ENCODE results near the gene PRTN3. TPM values are rescaled to one million over a fixed set of nuclear protein-coding genes. Genes with fewer than 3 reads are reported as not detected.

The PRTN3 gene
- total RNA-seq, 4 donors from 2014 or later: not detected

DNA sequence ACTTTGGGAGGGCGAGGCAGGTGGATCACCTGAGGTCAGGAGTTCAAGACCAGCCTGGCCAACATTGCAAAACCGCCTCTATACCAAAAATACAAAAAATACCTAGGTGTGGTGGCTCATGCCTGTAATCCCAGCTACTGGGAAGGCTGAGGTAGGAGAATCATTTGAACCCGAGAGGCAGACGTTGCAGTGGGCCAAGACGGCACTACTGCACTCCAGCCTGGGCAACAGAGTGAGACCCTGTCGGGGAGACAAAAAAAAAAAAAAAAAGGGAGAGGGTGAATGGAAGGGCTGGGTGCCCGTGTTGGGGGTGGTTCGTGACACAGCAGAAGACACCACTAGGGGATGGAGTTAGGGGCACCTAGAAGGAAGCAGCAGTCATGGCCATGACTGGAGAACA, 29.5 kb downstream of the PRTN3 start:
- no peak for DNase-seq
- H3K36me3 ChIP-seq: peaks cover 15 to 27% of the 10 kb centered on the region in 2 donors
- H3K9me3 ChIP-seq: no peaks in the 10 kb centered on the region
- H3K27ac ChIP-seq: peak overlapping the region in 1 of 3 donors; percentile 19
- no peak for TF ChIP-seq POLR2A (IDR thresholded peaks at IDR 0.05)
- TF ChIP-seq, protein P1, sequence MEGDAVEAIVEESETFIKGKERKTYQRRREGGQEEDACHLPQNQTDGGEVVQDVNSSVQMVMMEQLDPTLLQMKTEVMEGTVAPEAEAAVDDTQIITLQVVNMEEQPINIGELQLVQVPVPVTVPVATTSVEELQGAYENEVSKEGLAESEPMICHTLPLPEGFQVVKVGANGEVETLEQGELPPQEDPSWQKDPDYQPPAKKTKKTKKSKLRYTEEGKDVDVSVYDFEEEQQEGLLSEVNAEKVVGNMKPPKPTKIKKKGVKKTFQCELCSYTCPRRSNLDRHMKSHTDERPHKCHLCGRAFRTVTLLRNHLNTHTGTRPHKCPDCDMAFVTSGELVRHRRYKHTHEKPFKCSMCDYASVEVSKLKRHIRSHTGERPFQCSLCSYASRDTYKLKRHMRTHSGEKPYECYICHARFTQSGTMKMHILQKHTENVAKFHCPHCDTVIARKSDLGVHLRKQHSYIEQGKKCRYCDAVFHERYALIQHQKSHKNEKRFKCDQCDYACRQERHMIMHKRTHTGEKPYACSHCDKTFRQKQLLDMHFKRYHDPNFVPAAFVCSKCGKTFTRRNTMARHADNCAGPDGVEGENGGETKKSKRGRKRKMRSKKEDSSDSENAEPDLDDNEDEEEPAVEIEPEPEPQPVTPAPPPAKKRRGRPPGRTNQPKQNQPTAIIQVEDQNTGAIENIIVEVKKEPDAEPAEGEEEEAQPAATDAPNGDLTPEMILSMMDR (IDR thresholded peaks at IDR 0.05): no peak
- no peaks in the 10 kb centered on the region for H3K27me3 ChIP-seq
- WGBS, 2 donors: 92 to 93% methylated on average over 7 to 8 of the region's 8 CpGs
- no peak overlapping the region for H3K4me3 ChIP-seq (replicated peaks in 1 of 3)
- intact Hi-C loops (cut with DNase I): no loop called here
- H3K4me1 ChIP-seq: peaks cover 0 to 4% of the 10 kb centered on the region in 2 donors

DNA sequence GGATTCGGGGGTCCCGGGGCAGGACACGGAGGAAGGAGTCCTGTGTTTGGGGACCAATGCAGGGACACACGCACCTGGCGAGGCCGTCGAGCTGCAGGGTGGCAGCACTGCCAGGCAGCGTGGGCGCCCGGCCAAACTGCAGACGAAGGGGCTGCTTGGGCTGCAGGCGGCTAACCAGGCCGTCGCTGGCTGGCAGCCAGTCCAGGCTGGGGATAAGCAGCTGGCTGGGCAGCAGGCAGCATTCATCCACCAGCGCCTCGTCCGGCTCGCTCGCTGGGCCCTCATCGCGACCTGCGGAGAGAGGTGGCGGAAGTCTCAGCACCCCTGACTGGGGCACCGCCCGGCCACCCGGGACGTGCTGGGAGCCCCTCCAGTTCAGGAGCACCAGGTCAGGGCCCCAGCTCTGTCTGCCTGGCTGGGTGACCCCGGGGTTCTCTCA, 30.2 kb downstream of the PRTN3 start:
- H3K4me1 ChIP-seq: peaks cover 0 to 4% of the 10 kb centered on the region in 2 donors
- H3K9me3 ChIP-seq: no peaks in the 10 kb centered on the region
- peaks cover 18 to 29% of the 10 kb centered on the region in 2 donors for H3K36me3 ChIP-seq
- WGBS, 2 donors: 73% methylated on average over 20 to 24 of the region's 28 CpGs
- peak; percentile 78 to 86 for DNase-seq
- H3K27me3 ChIP-seq: no peaks in the 10 kb centered on the region
- H3K27ac ChIP-seq: no peak overlapping the region
- TF ChIP-seq, protein P1 (IDR thresholded peaks at IDR 0.05): no peak
- no peak for TF ChIP-seq POLR2A (IDR thresholded peaks at IDR 0.05)
- H3K4me3 ChIP-seq (replicated peaks in 1 of 3): no peak overlapping the region
- intact Hi-C loops (cut with DNase I): no loop called here

DNA sequence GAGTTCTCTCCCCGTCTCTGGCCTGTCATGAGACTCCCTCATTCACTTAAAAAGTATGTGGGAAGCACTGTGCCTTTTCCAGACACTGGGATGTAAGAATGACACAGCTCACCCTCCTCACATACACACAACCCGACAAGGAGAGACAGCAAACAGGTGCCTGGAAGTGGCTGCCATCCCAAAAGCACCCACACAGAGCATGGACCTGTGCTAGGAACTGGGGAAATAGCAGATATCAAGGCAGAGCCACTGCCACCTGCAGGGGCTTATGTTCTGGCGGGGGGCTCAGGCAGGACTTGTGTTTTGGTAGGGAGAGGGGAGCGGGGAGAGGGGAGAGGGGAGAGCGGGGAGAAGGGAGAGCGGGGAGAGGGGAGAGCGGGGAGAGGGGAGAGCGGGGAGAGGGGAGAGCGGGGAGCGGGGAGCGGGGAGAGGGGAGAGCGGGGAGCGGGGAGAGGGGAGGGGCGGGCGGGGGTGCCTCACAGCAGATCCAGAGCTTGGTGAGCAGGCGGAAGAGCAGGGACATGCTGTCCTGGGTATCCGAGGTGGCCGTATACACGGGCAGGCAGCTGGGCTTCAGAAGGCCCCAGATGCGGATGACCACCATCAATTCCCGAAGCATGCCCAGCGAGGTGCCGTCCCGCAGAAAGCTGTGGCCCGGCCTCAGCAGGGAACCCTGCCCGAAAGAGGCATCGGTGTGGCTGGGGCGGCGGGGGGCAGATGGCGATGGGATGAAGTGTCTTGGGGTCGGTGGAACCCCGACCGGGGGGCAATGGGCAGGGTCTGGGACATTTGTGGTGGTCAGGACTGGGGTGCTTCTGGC, 30.9 kb downstream of the PRTN3 start:
- H3K36me3 ChIP-seq: peaks cover 22 to 29% of the 10 kb centered on the region in 2 donors
- 94 to 96% methylated on average over 20 to 22 of the region's 33 CpGs for WGBS, 2 donors
- H3K9me3 ChIP-seq: no peaks in the 10 kb centered on the region
- intact Hi-C loops (cut with DNase I): no loop called here
- H3K27ac ChIP-seq: no peak overlapping the region
- peaks cover 0 to 4% of the 10 kb centered on the region in 2 donors for H3K4me1 ChIP-seq
- DNase-seq: no peak
- no peak overlapping the region for H3K4me3 ChIP-seq (replicated peaks in 1 of 3)
- TF ChIP-seq POLR2A (IDR thresholded peaks at IDR 0.05): no peak
- TF ChIP-seq, protein P1 (IDR thresholded peaks at IDR 0.05): no peak
- H3K27me3 ChIP-seq: no peaks in the 10 kb centered on the region

DNA sequence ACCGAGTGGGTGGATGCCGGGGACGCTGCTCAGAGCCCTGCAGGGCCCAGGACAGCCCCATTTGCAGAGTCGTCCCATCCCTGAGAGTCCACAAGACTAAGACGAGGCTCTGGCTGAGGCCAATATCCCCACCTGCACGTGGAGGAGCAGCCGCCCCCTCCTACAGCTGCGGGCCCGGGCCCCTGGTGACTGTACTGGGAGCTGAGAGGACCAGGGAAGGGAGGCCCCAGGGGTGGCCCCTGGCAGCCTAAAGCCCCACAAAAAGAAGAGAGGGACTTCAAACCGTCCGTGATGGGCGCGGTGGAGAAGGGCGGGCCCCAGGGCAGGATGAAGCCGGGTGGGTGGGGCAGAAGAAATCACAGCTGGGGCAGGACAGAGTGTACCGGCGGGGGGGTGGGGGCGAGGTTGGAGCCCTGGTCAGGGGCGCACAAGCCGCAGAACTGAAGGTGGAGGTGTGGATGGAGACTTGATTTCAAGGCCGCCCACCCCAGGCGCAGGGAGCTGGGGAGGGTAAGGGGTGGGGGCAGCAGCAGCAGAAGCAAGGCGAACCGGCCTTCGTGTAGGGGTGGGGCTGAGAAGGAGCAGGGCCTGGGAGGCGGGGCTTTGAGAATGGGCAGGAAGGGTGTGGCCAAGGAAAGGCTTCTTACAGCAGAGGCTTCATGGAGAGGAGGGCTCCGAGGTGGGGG, 31.6 kb downstream of the PRTN3 start:
- TF ChIP-seq POLR2A (IDR thresholded peaks at IDR 0.05): no peak
- H3K4me3 ChIP-seq (replicated peaks in 1 of 3): no peak overlapping the region
- H3K4me1 ChIP-seq: peaks cover 0 to 4% of the 10 kb centered on the region in 2 donors
- intact Hi-C loops (cut with DNase I): no loop called here
- H3K36me3 ChIP-seq: peaks cover 26 to 32% of the 10 kb centered on the region in 2 donors
- H3K27me3 ChIP-seq: no peaks in the 10 kb centered on the region
- 81 to 91% methylated on average over 17 to 26 of the region's 27 CpGs for WGBS, 2 donors
- H3K9me3 ChIP-seq: no peaks in the 10 kb centered on the region
- DNase-seq: no peak
- no peak overlapping the region for H3K27ac ChIP-seq

DNA sequence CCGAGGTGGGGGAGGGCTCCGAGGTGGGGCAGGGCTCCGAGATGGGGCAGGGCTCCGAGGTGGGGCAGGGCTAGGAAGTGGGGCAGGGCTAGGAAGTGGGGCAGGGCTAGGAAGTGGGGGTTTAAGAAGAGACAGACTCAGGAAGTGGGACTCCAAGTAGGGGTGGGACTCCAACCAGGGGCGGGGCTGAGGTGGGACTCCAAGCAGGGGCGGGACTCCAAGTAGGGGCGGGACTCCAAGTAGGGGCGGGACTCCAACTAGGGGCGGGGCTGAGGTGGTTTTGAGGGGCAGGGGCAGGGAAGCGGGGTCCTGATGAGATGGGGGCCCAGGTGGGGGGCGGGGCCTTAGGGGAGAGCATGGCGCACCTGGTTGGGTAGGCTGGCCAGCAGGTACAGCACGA, 32.3 kb downstream of the PRTN3 start:
- no peaks in the 10 kb centered on the region for H3K27me3 ChIP-seq
- TF ChIP-seq, protein P1 (IDR thresholded peaks at IDR 0.05): no peak
- no peak for TF ChIP-seq POLR2A (IDR thresholded peaks at IDR 0.05)
- H3K27ac ChIP-seq: no peak overlapping the region
- peaks cover 26% of the 10 kb centered on the region in 2 donors for H3K36me3 ChIP-seq
- intact Hi-C loops (cut with DNase I): no loop called here
- DNase-seq: peak in 1 of 2 donors; percentile 26
- WGBS, 2 donors: 100% methylated on average over 3 to 4 of the region's 13 CpGs
- H3K9me3 ChIP-seq: no peaks in the 10 kb centered on the region
- H3K4me1 ChIP-seq: peaks cover 0 to 4% of the 10 kb centered on the region in 2 donors
- no peak overlapping the region for H3K4me3 ChIP-seq (replicated peaks in 1 of 3)
